Stimulated activated CD8-positive, alpha-beta memory T cell treated with anti-CD3 and anti-CD28 coated beads, Interleukin-15, amount 100 ng/mL, for 48 hours (primary cell): ENCODE data around the gene IREB2.

ENCODE experiments used
- DNase-seq, 2 donors: peaks; one replicate each; pipeline ENCODE4 v3.0.0-alpha.2; 2020; ENCODE audit warnings: low read depth in 2 of 2

The IREB2 gene

GRCh38 chr15:78437107-78437761 is 782 bp upstream of the IREB2 start:
- no peak for DNase-seq

- DNase-seq: peak in 1 of 2 donors; percentile 21
Observed at GRCh38 chr15:78438619-78439285, 736 bp downstream of the IREB2 start.

GRCh38 chr15:78440375-78441373 is 2.7 kb downstream of the IREB2 start:
- DNase-seq: no peak

DNA sequence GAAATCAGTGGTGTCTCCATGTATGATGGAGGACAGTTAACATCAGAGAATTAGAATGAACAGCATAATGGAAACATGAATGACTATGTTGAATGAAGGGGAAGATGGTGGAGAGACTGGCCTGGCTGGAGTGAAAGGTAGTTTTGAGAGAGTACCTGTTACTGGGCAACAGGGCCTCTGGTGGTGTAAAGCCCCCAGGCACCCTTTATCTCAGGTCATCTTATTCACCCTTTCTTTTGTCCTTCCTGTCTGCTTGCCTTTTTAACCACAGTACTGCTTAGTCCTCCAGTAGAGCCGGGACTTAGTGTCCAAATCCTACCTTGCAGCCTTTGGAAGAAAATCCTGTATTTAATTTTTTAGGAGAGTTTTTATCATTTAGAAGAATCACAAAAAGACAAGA is 6.2 kb downstream of the IREB2 start:
- no peak for DNase-seq

DNA sequence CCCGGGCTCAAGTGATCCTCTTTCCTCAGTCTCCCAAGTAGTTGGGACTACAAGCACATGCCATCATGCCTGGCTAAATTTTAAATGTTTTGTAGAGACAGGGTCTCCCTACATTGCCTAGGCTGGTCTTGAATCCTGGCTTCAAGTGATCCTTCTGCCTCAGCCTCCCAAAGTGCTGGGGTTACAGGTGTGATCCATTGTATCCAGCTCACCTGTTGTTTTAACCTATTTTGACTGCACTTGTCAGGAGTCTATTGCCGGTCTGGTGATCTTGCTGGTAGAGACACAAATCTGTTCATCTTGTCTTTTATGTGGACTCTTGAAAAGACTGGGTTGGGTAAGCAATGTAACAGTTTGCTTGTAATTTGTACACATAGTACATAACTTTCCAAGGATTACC is 7.9 kb downstream of the IREB2 start:
- no peak for DNase-seq

GRCh38 chr15:78446551-78446950 is 8.5 kb downstream of the IREB2 start:
- DNase-seq: no peak

GRCh38 chr15:78448441-78449219 is 10.6 kb downstream of the IREB2 start:
- no peak for DNase-seq

DNA sequence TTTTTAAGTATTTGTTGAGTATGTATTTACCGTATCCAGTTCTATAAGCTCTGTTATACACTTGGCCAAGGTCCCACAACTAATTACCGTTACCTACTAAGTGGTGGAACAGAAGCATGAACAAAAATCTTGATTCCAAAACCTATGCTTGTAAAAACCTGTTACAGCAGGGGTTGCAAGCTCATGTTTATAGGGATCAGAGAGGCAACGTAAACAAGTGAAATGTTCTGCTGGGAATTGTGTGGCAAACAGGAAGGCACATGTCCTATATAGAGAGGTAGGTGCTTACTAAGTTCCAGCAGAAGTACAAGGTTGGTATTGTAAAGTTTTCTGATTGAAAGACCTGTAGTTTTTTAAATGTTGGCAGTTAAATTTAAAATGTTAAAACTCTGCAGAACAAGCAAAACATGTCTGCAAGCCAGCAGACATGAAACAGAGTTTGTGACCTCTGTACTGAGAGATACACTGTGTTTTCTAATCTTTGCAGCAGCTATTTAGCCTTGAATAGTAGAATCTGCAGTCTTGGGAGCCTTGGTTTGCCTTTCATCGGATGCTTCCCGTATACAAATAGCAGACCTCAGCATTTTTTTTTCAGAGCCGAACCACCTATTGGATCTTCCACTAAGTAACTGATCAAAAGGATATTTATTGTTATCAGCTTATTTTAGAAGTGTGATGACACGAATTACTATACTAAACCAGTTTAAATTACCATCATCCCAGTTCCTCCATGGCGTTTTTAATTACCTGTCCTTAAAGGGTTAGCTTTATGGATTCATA is 11.4 kb downstream of the IREB2 start:
- no peak for DNase-seq

DNA sequence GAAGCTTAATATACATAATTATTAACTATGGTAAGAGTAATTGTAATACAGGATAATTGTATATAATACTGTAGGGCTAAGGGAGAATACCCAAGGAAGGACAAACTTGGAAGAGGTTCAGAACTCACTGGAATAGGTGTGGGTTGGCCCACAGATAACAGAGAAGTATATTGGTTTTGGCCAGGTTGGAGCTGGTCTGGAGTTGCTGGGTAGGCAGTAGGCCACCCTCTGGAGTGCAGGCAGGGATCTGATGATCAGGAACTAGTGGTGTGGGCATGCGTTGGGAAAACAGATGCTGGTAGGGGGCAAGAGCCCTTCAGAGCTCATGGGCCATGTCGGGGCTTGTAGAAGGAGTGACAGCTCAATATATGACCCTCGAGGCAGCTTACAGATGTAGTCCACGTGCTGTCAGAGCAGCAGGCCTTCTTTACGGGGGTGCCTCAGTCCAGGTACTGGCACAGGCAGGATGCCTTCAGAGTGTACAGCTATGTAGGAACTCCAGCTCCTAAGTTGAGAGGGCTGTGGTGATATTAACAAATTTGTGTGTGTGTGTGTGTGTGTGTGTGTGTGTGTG is 12.4 kb downstream of the IREB2 start:
- no peak for DNase-seq

GRCh38 chr15:78452485-78452884 is 14.5 kb downstream of the IREB2 start:
- DNase-seq: no peak

DNA sequence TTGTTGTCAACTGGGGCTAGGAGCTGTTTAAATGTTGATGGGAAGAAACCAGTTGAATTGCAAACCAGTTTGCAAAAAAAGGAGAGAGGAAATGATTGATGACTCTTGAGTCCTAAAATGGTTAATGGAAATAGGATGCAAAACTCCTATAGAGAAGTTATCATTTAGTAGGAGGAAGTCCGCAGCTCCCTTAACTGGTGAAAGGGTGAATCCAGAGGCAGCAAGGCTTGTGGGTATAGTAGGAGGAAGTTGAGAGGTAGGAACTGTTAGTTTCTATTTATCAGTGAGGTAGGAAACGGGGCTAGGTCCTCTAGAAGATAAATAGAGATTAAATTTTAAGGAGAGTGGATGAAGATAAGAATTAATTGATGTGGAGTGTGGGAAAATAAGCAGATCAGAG is 15.4 kb downstream of the IREB2 start:
- no peak for DNase-seq

GRCh38 chr15:78454992-78455391 is 17.0 kb downstream of the IREB2 start:
- no peak for DNase-seq

GRCh38 chr15:78455749-78456148 is 17.7 kb downstream of the IREB2 start:
- no peak for DNase-seq

DNA sequence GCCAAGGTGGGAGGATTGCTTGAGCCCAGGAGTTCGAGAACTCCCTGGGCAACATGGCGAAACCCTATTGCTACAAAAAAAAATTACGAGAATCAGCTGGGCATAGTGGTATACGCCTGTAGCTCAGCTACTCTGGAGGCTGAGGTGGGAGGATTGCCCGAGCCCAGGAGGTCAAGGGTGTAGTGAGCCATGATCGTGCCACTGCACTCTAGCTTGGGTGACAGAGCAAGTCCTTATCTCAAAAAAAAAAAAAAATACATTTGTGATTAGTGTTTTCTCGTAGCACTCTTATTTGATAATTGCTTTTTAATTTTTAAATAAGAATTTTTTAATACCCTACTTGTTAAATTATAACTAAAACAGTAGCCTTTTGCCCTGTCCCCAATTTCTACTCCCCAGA is 18.4 kb downstream of the IREB2 start:
- no peak for DNase-seq

GRCh38 chr15:78457101-78457500 is 19.1 kb downstream of the IREB2 start:
- DNase-seq: no peak

DNA sequence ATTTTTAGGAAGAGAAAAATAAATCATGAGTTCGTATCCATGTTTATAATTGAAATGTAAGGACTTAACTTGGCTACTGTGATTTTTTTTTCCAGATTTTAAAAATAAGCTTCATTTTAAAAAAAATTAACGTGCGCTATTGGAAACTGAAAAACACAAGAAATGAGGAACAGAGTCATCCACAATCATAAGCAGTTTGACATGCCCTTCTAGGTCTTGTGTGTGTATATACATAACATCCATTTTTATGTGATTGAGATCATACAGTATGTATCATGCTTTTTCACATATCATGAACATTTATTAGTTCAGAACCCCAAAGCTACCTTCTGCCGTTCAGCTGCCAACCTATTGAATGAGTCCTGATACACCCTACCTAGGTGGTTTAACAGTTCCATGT is 22.7 kb downstream of the IREB2 start:
- DNase-seq: no peak

DNA sequence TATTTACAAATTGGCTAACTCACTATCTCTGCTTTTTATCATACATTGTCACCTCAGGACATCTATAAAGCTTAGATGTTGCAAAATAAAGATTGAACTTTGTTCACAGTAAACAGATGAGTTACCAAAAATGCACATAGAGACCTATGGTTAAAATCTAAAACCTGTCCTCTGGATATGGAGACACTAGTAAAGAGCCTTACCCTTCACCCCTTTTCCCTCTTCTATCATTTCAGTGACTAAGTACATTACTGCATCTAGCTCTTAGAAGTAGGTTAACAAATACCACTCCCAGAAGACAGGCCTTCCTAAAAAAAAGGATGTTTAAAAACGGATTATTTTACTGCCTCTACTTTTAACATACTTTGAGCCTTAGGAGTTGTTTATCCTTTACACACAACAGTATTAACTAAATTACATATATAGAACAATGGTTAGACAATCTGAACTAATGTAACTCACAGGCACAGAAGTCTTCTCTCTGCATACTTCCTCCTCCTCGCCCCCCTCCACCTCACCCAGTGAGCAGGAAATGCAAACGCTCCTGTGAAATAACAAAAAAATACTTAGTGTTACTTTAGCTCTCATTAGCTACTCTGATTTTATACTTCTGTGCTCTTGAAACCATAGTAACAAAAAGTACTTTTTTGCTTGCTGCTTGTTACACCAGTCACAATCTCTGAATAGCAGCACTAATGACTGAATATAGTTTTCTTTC is 23.3 kb downstream of the IREB2 start:
- no peak for DNase-seq

DNA sequence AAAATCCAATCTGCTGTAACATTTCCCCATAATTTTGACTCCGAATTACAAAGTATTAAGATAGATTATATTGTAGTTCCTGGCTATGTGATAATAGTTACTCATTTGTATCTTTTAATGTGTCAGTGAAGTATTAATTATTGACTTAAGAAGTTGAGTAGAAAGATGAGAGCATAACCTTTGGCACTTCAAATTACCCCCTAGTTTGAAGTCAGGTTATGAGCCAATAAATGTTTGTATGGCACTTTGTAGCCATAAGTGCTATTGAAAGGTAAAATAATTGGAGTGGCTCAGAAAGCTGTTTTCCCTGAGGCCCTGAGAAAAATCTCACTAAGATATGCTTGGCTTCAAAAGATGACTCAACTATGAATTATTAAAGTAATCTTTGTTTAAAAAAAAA is 31.0 kb downstream of the IREB2 start:
- no peak for DNase-seq

DNA sequence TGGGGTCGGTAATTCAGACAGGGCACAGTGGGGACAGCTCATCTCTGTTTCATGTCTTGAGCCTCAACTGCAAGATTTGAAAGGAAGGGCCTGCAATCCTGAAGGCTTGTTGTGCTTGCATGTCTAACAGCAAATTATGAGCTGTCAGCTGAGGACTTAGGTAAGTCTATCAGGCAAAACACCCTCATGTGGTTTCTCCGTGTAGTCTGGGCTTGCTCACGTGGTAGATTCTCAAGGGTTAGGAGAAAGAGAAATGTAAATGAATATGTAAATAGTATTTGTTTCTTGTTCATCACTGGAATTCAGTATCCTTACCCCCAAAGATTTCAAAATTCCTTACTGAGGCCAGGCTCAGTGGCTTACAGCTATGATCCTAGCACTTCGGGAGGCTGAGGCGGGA is 39.3 kb downstream of the IREB2 start:
- DNase-seq: no peak

DNA sequence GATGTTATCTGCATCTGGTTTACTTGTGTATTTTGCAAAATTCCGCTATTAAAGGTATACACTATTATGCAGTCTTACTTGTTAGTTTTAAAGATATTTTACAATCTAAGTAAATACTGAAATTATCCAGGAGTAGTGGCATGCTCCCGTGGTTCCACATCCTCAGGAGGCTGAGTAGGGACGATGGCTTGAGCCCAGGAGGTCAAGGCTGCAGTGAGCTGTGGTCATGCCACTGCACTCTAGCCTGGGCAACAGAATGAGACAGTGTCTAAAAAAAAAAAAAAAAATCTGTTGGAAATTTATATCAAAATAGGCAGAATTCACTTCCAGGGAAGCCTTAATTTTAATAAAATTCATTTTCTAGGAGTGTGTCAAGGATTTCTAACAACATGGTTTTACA is 41.6 kb downstream of the IREB2 start:
- no peak for DNase-seq
